Renal cortex interstitium (tissue), 11 donors: ENCODE results near the gene CDC25A. TPM values are rescaled to one million over a fixed set of nuclear protein-coding genes. Genes with fewer than 3 reads are reported as not detected.
"Not testable (repeated sequence)": the region's sequence is repeated elsewhere in the genome, so short reads cannot be mapped to it uniquely, and the experiment has no call there.

ENCODE experiments used
- DNase-seq, 11 donors: peaks; one replicate each; pipeline ENCODE4 v3.0.0-alpha.2; 2013; ENCODE audit warnings: low read depth in 9 of 11, low spot score in 4 of 11; ENCODE audit errors: extremely low read depth in 1 of 11
- polyA plus RNA-seq, 3 donors: library from polyadenylated mRNA; unstranded; fragments of 120-200 nt; gene quantifications; one replicate each; pipeline ENCODE4 v1.2.1, GENCODE V29; 2013; ENCODE audit not compliant: insufficient read length in 3 of 3

Gene CDC25A
- polyA plus RNA-seq, 3 donors: 8.2 to 13.7 (median 13.2) TPM

DNA sequence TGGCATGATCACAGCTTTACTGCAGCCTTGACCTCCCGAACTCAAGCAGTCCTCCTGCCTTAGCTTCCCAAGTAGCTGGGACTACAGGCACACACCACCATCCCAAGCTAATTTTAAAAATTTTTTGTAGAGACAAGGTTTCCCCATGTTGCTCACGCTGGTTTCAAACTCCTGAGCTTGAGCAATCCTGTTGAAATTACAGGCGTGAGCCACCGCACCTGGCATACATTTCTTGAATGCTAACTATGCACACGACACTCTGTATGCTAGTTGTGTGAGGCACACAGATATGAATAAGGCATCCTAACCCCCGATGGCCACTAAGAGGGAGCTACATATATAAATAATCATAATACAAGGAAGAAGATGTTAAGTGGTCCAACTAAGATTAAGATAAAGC is 64.9 kb downstream of the CDC25A start:
- DNase-seq: no peak

DNA sequence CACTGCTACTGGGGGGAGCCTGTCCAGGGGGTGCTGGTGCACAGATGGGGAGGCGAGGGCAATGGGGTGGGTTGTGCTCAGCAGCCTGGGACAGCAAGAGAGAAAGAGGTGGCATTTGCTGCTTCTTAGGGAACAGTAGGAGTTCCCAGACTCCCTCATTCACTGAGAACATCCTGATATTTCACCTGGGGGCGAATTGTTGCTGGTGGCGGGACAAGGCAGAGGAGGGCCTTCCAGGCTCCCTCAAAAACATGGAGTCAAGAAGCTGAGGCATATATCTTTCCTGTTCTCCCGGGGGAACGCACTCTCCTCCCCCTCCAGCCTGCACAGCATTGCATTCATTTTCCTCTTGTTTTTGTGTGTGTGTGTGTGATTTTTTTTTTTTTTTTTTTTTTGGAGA is 65.7 kb downstream of the CDC25A start:
- no peak for DNase-seq

DNA sequence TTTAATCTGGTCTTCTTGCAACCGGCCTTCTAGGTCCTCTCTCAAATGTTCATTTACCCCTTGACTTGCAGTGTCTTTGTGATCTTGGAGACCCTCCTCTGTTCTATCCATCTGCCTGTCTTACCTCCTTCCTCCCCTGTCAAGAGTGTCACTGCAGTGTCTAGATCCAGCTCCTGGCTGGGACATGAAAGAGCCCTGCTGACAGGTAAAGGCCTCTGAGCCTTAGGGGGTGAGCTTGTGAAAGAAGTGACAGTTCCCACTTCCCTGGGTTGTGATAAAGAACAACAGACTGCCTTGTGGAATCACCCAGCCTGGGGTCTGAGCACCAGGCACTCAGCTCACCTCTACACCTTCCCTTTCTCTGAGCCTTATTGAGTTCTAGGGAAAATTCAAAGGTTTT is 68.0 kb downstream of the CDC25A start:
- no peak for DNase-seq

GRCh38 chr3:48119505-48120193 is 68.6 kb downstream of the CDC25A start:
- peak in 5 of 11 donors; percentile 22 to 48 (median 41) for DNase-seq

- no peak for DNase-seq
These were observed 69.3 kb downstream of the CDC25A start for GRCh38 chr3:48118928-48119327.

DNA sequence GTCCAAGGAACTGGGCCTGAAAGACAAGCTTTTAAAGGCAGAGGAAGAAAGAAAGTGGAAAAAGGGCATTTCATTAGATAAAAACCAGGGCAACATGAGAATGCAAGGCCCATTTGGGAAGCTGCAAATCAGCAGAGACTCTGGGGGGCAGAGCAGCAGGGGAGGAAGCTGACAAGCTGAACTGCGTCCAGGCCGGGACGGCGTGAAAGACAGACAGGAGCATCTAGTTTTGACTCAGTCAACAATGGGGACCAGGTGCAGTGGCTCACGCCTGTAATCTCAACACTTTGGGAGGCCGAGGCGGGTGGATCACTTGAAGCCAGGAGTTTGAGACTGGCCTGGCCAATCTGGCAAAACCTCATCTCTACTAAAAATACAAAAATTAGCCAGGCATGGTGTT is 69.9 kb downstream of the CDC25A start:
- DNase-seq: no peak

DNA sequence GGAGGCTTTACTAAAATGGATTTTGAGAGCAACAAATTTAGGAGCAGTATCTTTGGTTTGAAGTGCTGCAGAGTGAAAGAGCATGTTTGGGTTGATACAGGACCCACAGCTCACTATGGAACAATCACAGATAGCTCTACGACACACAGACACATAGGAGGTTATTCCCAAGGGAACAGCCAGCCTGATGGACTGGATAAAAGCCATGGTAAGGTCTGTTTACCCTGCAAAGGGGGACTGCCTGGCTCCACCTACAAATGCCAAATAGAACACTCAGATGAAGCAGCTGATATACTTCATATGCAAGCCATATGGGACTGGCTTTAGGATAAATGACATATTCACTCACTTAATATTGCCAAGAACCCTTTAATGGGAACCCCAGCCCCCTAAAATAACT is 75.4 kb downstream of the CDC25A start:
- DNase-seq: no peak

DNA sequence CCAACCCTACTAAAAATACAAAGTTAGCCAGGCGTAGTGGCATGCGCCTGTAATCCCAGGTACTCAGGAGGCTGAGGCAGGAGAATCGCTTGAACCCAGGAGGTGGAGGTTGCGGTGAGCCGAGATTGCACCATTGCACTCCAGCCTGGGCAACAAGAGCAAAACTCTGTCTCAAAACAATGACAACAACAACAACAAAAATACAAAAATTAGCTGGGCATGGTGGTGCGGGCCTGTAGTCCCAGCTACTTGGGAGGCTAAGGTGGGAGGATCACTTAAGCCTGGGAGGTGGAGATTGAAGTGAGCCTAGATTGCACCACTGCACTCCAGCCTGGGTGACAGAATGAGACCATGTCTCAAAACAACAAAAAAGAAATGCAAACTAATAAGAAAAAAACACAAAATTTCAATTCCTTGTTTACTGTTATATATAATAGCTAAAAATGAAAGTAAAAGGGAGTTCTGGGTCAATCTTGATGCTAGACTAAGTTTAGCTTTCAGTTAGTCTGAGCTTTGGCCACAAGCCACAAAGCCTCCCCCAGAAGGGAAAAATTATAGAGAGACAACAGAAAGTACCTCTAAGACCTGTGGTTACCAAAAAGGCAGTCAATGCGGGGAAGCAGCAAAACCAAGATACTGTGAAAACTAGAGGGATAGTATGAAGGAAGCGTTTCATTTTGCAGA is 76.0 kb downstream of the CDC25A start:
- not testable (repeated sequence) for DNase-seq

DNA sequence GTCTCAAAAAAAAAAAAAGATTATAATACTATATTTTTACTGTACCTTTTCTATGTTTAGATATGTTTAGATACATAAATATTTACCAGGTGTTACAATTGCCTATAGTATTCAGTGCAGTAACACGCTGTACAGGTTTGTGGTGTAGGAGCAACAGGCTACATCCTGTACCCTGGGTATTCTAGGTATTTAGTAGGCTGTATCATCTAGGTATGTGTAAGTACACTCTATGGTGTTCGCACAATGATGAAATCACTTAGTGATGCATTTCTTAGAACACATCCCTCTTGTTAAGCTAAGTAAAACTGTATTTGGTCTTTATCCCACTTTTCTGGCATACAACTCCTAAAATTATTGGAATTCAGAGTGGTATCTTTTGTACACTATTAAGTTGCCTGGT is 77.8 kb downstream of the CDC25A start:
- DNase-seq: no peak

DNA sequence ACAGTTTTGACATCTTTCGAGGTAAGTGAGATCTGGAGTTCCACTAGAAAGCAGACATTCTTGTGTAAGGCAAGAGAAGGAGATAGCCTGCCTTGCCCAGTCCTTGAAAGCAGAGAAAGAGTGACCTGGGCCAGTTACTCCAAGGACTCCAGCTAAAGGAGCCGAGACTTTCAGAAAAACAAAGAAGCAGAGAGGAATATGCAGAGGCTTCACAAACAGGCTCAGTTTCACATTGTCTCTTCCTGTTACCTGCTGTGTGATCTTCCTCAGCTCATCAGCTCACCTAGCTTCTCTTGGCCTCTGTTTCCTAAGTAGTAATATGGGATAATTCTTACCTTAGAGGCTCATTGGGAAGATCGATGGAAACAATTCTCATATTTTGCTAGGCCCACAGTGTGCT is 81.0 kb downstream of the CDC25A start:
- no peak for DNase-seq

Other genes starting within 250 kb of the CDC25A start
- gene MAP4, start 172.0 kb downstream of the CDC25A start, polyA plus RNA-seq: 100 to 1,000 TPM; 169 to 179 (median 172) TPM
- gene CAMP, start 35.1 kb upstream of the CDC25A start, polyA plus RNA-seq: 1 to 10 TPM in 2 of 3 donors, under 1 TPM in 1; 0.51 to 1.7 (median 1.1) TPM
- 10 to 100 TPM; 16.0 to 22.1 (median 17.5) TPM for gene ZNF589, start 52.7 kb upstream of the CDC25A start, polyA plus RNA-seq
- 10 to 100 TPM; 27.8 to 33.3 (median 29.7) TPM for gene NME6, start 113.0 kb upstream of the CDC25A start, polyA plus RNA-seq
- gene SPINK8, start 145.2 kb upstream of the CDC25A start, polyA plus RNA-seq: under 1 TPM in 2 of 3 donors, not detected in 1; 0.24 to 0.61 TPM
- under 1 TPM; 0.50 to 0.77 (median 0.65) TPM for gene FBXW12, start 183.8 kb upstream of the CDC25A start, polyA plus RNA-seq
- 100 to 1,000 TPM; 190 to 238 (median 200) TPM for gene PLXNB1, start 241.7 kb upstream of the CDC25A start, polyA plus RNA-seq